ENCODE data around the gene SYNE2. TPM values are rescaled to one million over a fixed set of nuclear protein-coding genes. Genes with fewer than 3 reads are reported as not detected.
"Not testable (repeated sequence)": the region's sequence is repeated elsewhere in the genome, so short reads cannot be mapped to it uniquely, and the experiment has no call there.

Gene SYNE2
- total RNA-seq, 1 donor from 2014 or later: 261 TPM

DNA sequence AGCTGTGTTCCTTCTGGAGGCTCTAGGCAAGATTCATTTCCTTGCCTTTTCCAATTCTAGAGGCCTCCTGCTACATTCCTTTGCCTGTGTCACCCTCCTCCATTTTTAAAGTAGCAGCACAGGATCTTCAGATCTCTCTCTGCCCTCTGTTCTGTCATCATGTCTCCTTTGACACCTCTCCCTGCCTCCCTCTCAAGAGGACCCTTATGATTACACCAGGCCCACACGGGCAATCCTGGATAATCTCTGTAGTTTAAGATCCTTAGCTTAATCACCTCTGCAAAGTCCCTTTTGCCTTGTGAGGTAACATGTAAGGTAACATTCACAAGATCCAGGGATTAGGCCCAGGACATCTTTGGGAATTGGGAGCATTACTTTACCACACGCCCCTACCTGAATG lies 155.2 kb downstream of the SYNE2 start:
- no peak for DNase-seq (ENCODE audit: low read depth)

GRCh38 chr14:64012003-64012402 lies 159.2 kb downstream of the SYNE2 start:
- DNase-seq (ENCODE audit: low read depth): no peak

- DNase-seq (ENCODE audit: low read depth): no peak
Observed at GRCh38 chr14:64012720-64013119, 159.9 kb downstream of the SYNE2 start.

- no peak for DNase-seq (ENCODE audit: low read depth)
Observed at GRCh38 chr14:64025479-64025878, 172.7 kb downstream of the SYNE2 start.

- no peak for DNase-seq (ENCODE audit: low read depth)
Observed at GRCh38 chr14:64026600-64026999, 173.8 kb downstream of the SYNE2 start.

- peak; percentile 65 for DNase-seq (ENCODE audit: low read depth)
Observed at GRCh38 chr14:64035143-64035542, 182.3 kb downstream of the SYNE2 start.

GRCh38 chr14:64037869-64038745 lies 185.3 kb downstream of the SYNE2 start:
- DNase-seq (ENCODE audit: low read depth): not testable (repeated sequence)

DNA sequence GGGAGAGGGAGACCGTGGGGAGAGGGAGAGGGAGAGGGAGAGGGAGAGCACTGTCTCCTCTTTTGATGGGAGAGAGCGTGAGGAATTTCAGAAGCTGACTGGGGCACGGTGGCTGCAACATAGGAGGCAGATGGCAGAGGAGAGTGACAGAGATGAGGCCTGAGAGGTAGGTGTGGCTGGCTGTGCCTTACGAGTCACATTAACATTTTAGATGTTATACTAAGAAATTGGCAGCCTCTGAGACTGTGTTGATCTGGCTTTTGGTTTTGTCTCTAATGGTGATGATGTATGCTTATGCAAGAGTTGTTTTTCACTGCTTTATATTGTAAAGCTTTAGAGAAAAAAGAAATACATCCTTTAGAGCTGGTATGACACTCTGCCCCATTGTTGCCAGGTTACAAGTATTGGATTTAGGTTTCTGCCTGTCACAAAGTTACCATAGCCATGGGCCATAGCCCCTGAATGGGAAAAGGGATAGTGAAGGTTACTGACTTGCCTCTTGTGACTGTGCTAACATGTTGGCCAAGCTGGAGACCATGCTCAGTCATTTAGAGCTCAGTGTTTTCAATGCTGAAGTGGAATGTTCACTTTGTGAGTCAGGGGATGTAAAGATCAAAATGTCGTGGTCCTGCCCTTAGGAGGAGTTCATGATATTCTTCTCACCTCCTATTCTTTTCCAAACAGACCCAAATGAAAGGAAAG lies 186.2 kb downstream of the SYNE2 start:
- DNase-seq (ENCODE audit: low read depth): peak; percentile 12

- no peak for DNase-seq (ENCODE audit: low read depth)
Observed at GRCh38 chr14:64040044-64040443, 187.2 kb downstream of the SYNE2 start.

DNA sequence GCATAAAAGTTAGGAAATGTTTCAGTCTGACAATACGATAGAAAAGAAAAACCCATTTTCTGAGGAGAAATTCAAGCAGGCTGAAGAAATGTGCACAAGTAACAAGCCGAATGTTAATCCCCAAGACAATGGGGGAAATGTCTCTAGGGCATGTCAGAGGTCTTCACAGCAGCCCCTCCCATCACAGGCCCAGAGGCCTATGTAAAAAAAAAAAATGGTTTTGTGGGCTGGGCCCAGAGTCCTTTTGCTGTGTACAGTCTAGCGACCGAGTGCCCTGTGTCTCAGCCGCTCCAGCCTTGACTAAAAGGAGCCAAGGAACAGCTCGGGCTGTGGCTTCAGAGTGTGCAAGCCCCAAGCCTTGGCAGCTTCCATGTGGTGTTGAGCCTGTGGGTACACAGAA lies 190.5 kb downstream of the SYNE2 start:
- not testable (repeated sequence) for DNase-seq (ENCODE audit: low read depth)

DNA sequence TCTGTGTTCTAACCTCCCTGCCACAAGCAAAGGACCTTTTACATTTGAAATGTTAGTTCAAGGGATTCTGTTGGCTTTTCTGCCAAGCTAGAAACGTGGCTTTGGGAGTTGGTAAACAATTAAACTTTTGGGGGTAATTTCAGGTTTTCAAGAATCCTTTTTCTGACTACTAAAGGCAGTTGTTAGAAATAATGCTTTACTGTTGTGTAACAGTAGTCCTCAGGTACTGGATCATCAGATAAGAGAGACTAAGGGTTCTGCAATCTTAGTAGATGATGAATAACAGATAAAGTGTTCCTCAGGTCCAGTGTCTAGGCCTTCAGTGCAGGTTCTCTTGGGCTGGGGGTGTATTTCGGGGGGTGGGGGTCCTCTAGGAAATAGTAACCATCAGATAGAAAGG lies 192.3 kb downstream of the SYNE2 start:
- no peak for DNase-seq (ENCODE audit: low read depth)

DNA sequence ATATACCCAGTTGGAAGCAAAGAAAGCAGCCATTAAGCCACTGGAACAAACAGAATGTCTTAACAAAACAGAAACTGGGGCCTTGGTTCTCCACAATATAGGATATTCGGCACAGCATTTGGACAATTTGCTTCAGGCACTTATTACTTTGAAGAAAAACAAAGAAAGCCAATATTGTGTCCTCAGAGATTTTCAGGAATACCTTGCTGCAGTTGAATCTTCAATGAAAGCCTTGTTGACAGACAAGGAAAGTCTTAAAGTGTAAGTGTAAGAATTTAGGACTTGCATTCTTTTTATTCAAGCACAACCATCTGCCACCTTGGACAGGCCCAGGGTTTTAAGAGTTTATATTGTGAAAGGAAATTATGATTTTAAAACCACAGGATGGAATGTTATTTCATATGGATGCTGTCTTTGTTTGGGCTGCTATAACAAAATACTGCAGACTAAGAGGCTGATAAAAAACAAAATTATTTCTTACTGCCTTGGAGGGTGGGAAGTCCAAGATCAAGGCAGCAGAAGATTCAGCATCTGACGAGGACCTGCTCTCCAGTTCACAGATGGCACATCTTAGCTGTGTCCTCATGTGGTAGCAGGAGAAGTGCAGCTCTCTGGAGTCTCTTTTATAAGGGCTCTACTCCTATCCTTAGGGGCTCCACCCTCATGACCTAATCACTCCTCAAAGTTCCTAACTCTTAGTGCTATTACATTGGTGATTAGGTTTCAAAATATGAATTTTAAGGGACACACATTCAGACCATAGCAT lies 197.0 kb downstream of the SYNE2 start:
- no peak for DNase-seq (ENCODE audit: low read depth)

DNA sequence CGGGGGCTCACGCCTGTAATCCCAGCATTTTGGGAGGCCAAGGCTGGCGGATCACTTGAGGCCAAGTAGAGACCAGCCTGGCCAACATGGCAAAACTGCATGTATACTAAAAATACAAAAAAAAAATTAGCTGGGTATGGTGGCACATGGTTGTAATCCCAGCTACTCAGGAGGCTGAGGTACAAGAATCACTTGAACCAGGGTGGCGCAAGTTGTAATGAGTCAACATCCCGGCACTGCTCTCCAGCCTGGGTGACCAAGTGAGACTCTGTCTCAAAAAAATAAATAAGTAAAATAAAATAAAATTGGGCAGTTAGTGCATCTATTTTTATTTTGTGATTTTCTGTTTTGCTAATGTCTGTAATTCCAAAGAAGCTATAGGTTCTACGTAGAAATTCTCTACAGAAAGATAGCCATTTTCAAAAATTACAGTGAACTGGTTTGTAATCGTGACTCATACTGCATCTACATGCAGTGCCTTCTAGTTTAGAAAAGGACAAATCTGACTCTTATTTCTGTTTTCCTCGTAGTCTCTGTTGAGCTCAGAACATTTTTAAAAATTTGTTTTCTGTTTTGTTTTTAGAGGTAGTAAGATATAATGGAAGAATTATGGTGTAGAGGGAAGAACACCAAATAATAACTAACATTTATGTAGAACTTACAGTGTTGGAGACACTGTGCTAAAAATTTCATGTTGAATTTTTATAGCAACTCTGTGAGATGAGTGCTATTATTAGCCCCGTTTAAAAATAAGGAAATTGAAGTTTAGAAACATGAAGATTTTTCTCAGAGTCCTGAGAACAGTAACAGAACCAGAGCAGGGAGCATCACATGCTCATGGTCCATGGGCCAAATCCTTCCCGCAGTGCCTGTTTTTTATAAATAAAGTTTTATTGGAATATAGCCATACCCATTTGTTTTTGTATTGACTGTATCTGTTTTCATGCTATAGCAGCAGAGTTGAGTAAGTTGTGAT lies 201.2 kb downstream of the SYNE2 start:
- peak; percentile 22 for DNase-seq (ENCODE audit: low read depth)

GRCh38 chr14:64059454-64060198 lies 206.8 kb downstream of the SYNE2 start:
- no peak for DNase-seq (ENCODE audit: low read depth)

DNA sequence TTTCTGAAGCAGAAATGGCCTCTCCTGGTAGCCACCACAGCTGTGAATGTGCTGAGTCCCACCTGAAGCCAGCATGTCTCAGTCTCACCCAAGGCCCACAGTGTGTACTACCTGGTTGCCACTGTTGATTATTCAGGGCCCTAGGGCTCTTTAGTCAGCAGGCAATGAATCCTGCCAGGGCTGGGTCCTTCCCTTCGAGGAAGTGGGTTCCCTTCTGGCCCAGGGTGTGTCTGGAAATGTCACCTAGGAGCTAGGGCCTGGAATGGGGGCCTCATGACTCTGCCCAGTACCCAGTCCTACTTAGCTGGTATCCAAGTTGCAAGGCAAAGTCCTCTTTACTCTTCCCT lies 207.4 kb downstream of the SYNE2 start:
- DNase-seq (ENCODE audit: low read depth): peak; percentile 43

DNA sequence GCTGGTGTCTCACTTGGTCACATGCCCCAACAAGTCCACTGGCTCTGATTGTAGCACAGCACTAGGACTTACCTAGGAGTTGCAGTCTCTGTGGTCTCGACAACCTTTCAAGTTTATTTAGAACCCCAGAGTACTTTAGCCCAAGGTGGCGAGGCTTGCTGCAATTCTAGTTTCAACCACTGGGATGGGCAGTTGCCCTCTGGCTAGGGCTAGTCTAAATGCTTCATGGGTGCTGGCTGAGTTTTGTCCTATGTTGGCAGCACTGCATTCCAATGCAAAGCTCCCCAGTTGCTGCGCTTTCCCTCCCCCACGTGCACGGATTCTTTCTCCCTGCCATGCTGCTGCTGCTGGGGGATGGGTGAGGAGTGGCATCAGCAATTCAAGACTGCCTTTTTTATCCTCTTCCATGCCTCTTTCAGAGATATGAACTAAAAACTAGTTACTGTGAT lies 207.9 kb downstream of the SYNE2 start:
- no peak for DNase-seq (ENCODE audit: low read depth)

GRCh38 chr14:64061115-64061514 lies 208.3 kb downstream of the SYNE2 start:
- no peak for DNase-seq (ENCODE audit: low read depth)

- DNase-seq (ENCODE audit: low read depth): no peak
Observed at GRCh38 chr14:64061706-64062105, 208.9 kb downstream of the SYNE2 start.

DNA sequence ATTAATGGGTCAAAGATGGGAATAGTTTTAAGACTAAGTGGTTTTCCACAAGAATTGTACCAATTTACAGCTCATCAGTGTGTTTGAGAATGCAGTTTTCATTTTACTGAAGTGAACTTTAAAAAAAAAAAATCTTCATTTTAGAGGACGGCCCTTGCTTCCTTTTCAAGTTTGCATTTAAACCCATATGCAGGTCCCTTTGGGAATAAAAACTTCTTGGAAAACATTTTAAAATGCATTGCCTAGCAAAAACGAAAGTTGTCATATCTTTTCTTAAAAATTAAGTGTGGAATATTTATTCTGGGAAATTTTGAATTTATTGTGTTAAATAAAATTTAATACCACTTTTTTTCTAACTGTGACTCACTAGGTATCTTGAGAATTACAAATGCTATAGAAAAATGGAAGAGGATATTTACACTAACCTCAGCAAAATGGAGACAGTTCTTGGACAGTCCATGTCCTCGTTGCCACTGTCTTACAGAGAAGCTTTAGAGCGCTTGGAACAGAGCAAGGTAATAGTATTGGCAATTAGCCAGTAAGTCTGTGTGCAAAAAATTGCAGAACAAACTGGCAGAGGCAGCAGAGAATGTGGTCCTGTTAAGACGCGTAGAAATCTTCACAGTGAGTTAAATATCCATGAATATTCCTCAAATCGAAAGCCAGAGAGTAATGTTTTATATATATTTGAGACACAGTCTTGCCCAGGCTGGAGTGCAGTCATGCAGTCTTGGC lies 209.7 kb downstream of the SYNE2 start:
- DNase-seq (ENCODE audit: low read depth): no peak

DNA sequence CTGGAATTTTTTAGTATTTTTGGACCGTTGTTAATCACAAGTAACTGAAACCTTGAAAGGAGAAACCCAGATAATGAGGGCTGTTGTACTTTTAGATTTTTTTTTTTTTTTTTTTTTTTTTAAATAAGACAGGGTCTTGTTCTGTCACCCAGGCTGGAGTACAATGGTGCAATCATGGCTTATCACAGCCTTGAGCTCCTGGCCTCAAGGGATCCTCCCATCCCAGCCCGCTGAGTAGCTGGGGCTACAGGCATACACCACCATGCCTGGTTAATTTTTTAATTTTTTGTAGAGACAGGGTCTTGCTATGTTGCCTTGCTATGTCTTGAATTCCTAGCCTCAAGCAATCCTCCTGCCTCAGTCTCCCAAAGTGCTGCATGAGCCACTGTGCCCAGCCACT lies 211.6 kb downstream of the SYNE2 start:
- no peak for DNase-seq (ENCODE audit: low read depth)

All from renal cortical epithelial cell (primary cell).